ENCODE results near the gene CHRNE. TPM values are rescaled to one million over a fixed set of nuclear protein-coding genes. Genes with fewer than 3 reads are reported as not detected.

Gene CHRNE
- total and polyA plus RNA-seq, 2 of the 8 experiments (the other 6 are each of a cell fraction or from before 2014, with no cell fraction given), result 0.15 to 0.33 TPM

DNA sequence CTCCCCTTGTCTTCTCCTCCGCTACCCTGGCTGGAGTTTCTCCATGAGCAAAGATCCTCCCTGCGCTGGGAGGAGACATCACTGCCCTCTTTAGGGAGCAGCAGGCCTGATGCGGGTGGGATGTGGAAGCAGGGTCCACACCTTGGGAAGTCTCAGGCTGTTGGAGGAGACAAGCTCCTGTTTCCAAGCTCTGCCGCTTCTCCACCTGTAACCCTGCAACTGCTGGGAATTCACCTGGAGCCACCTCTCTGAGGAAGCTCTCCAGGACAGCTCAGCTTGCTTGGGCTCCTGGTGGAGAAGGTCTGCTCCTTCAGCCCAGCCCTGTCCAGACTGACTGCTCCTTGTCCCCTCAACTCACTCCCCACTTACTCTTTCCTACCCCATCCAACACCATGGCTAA lies 18.4 kb downstream of the CHRNE start:
- H3K4ac ChIP-seq (replicated peaks; ENCODE audit: insufficient read length, low read depth, low read length), result no peak overlapping the region
- H3K36me3 ChIP-seq (ENCODE audit: control insufficient read depth in 2 of 4, insufficient read depth in 4 of 4, low read length in 3 of 4), result peaks cover 3 to 32% (median 16%) of the 10 kb centered on the region in 4 experiments; a peak in 6 of 8 replicates
- no peaks in the 10 kb centered on the region for H3K79me2 ChIP-seq (ENCODE audit: control insufficient read depth in 1 of 2, insufficient read depth in 2 of 2, low read length in 2 of 2)
- H3K56ac ChIP-seq (replicated peaks; ENCODE audit: insufficient read length, low read depth, low read length), result no peak overlapping the region
- no peak overlapping the region for H3K18ac ChIP-seq (ENCODE audit: extremely low read depth, low read length)
- H3K4me2 ChIP-seq (ENCODE audit: insufficient read depth in 1 of 2, low read depth in 2 of 2, low read length in 2 of 2), result no peak overlapping the region
- H3K23me2 ChIP-seq (ENCODE audit: low read depth, low read length), result no peaks in the 10 kb centered on the region
- peaks cover 0 to 2% of the 10 kb centered on the region in 2 experiments for H4K20me1 ChIP-seq (replicated peaks in 1 of 2; ENCODE audit: control insufficient read depth in 1 of 2, insufficient read depth in 2 of 2, low read length in 2 of 2)
- no peak overlapping the region for H4K91ac ChIP-seq (replicated peaks; ENCODE audit: insufficient read length, low read length)
- H3K9me3 ChIP-seq (ENCODE audit: insufficient read depth in 2 of 2, low read depth in 1 of 2, low read length in 1 of 2), result no peaks in the 10 kb centered on the region
- H3K23ac ChIP-seq (ENCODE audit: insufficient read length), result no peak overlapping the region
- TF ChIP-seq E2F6 (IDR thresholded peaks at IDR 0.05) (no peak), POU5F1 (IDR thresholded peaks at IDR 0.05; ENCODE audit: low read depth, low read length) (no peak), RAD21 (IDR thresholded peaks at IDR 0.05 in 1 of 2, conservative IDR thresholded peaks at IDR 0.05 in 1 of 2; ENCODE audit: low read depth in 2 of 2, low read length in 2 of 2) (no peak), CTBP2 (IDR thresholded peaks at IDR 0.05; ENCODE audit: borderline replicate concordance, insufficient read depth, insufficient read length, low read length) (no peak), BRCA1 (IDR thresholded peaks at IDR 0.05; ENCODE audit: low read depth, low read length) (no peak), SIRT6 (IDR thresholded peaks at IDR 0.05; ENCODE audit: low read length) (no peak)
- TF ChIP-seq, protein P1, sequence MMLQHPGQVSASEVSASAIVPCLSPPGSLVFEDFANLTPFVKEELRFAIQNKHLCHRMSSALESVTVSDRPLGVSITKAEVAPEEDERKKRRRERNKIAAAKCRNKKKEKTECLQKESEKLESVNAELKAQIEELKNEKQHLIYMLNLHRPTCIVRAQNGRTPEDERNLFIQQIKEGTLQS (IDR thresholded peaks at IDR 0.05; ENCODE audit: insufficient read depth, low read depth, low read length), result no peak
- H2BK5ac ChIP-seq (ENCODE audit: low read depth, low read length), result no peak overlapping the region; the same call in 1 of the 2 replicates
- no peak overlapping the region for H3K14ac ChIP-seq (ENCODE audit: insufficient read length)
- H4K5ac ChIP-seq (ENCODE audit: insufficient read length, low read depth, low read length), result no peak overlapping the region
- H3K27me3 ChIP-seq (replicated peaks in 1 of 4; ENCODE audit: control insufficient read depth in 3 of 4, extremely low read depth in 1 of 4, insufficient read depth in 3 of 4, low read length in 3 of 4), result no peaks in the 10 kb centered on the region
- H3K4me3 ChIP-seq (ENCODE audit: extremely low read depth in 1 of 4, insufficient read depth in 2 of 4, low read depth in 3 of 4, low read length in 4 of 4), result no peak overlapping the region
- POLR2A ChIA-PET (ENCODE audit: partially characterized antibody), result no interaction called here
- H2BK12ac ChIP-seq (ENCODE audit: low read depth, low read length), result no peak overlapping the region
- no peak overlapping the region for H3K27ac ChIP-seq (ENCODE audit: low read depth, low read length)
- H2BK120ac ChIP-seq (replicated peaks; ENCODE audit: low read depth, low read length), result no peak overlapping the region
- H2BK15ac ChIP-seq (ENCODE audit: low read length), result no peak overlapping the region
- FAIRE-seq (no peak), DNase-seq (ENCODE audit: low read depth in 1 of 2, low spot score in 2 of 2) (no peak)
- WGBS, 2 experiments (ENCODE audit: extremely low coverage in 1 of 2, insufficient coverage in 1 of 2, insufficient read length in 1 of 2, insufficient replicate concordance in 2 of 2, low coverage in 1 of 2, low lambda C conversion rate in 2 of 2, missing lambda C conversion rate in 1 of 2), result 88% methylated on average over 4 of the region's 4 CpGs; no CpG with 5 or more reads in 1 of the 2 experiments
- H3K9ac ChIP-seq (replicated peaks in 1 of 4; ENCODE audit: extremely low read depth in 1 of 4, low read depth in 3 of 4, low read length in 3 of 4), result no peak overlapping the region
- H3K79me1 ChIP-seq (ENCODE audit: low read depth, low read length), result no peaks in the 10 kb centered on the region
- no peak overlapping the region for H2AK5ac ChIP-seq (ENCODE audit: low read depth, low read length)
- H2AFZ ChIP-seq (ENCODE audit: low read length), result no peak overlapping the region
- H4K8ac ChIP-seq (ENCODE audit: extremely low read depth, insufficient read depth, low read length), result no peak overlapping the region
- CTCF ChIA-PET (ENCODE audit: partially characterized antibody), result interaction anchor here (0.9 to 6.2 kb wide), 9 partner anchors 7 to 158 kb away, joined by 3 to 55 read pairs (median 5); partner anchors contain the start of gene VMO1
- H2BK20ac ChIP-seq (ENCODE audit: low read length), result no peak overlapping the region
- H3K4me1 ChIP-seq (replicated peaks in 1 of 4; ENCODE audit: control insufficient read depth in 3 of 4, insufficient read depth in 4 of 4, low read length in 3 of 4), result peaks cover 0 to 4% (median 1%) of the 10 kb centered on the region in 4 experiments; a peak in 3 of 7 replicates

Measured in H1 (cell line).